GM18861 (cell line): Measurements from ENCODE around the gene ATRIP.
A peak's percentile ranks its signal among the peaks of the same experiment; 100 is the strongest.
"Not testable (repeated sequence)": the region's sequence is repeated elsewhere in the genome, so short reads cannot be mapped to it uniquely, and the experiment has no call there.

Source experiments
- ATAC-seq: cut with Tn5 transposase; IDR thresholded peaks from one replicate; pipeline ENCODE4 v1.9.1; 2021; ENCODE audit not compliant: unreplicated experiment

Gene ATRIP

GRCh38 chr3:48446425-48447193, at the start of gene ATRIP:
ATRIP (plus strand) TSS chr3:48446737; CDS start chr3:48446846, 109 bp downstream.
- peak; percentile 78 for ATAC-seq

- ATAC-seq: no peak
These were observed 48.5 kb upstream of the ATRIP start for GRCh38 chr3:48397767-48398681.

GRCh38 chr3:48398701-48399386, 47.7 kb upstream of the ATRIP start:
- no peak for ATAC-seq

- no peak for ATAC-seq
These were observed 47.0 kb upstream of the ATRIP start for GRCh38 chr3:48399387-48400172.

GRCh38 chr3:48400824-48401433, 45.6 kb upstream of the ATRIP start:
- ATAC-seq: no peak

GRCh38 chr3:48401434-48401901, 45.1 kb upstream of the ATRIP start:
- not testable (repeated sequence) for ATAC-seq

GRCh38 chr3:48402281-48402732, 44.2 kb upstream of the ATRIP start:
- no peak for ATAC-seq

GRCh38 chr3:48402907-48403306, 43.6 kb upstream of the ATRIP start:
- ATAC-seq: no peak

GRCh38 chr3:48403533-48404439, 42.8 kb upstream of the ATRIP start:
- ATAC-seq: no peak

- ATAC-seq: no peak
These were observed 41.8 kb upstream of the ATRIP start for GRCh38 chr3:48404440-48405342.

- no peak for ATAC-seq
These were observed 41.1 kb upstream of the ATRIP start for GRCh38 chr3:48405343-48405881.

GRCh38 chr3:48405971-48406370, 40.6 kb upstream of the ATRIP start:
- no peak for ATAC-seq

GRCh38 chr3:48406443-48407431, 39.8 kb upstream of the ATRIP start:
- no peak for ATAC-seq

GRCh38 chr3:48407542-48408099, 38.9 kb upstream of the ATRIP start:
- ATAC-seq: no peak

- no peak for ATAC-seq
These were observed 37.7 kb upstream of the ATRIP start for GRCh38 chr3:48408823-48409281.
